Right atrium auricular region (tissue), 2 donors: Measurements from ENCODE around the gene CNTNAP2. TPM values are rescaled to one million over a fixed set of nuclear protein-coding genes. Genes with fewer than 3 reads are reported as not detected.

Experiments used
- DNase-seq: peaks from one replicate; pipeline ENCODE4 v3.0.0-alpha.2; 2019; ENCODE audit warnings: low spot score
- H3K27ac ChIP-seq, 2 donors: fragments of 200-600 bp; sonication (generic); 1 replicate in 1 of 2; 2 replicates in 1 of 2; pipeline ENCODE4 v1.5.1; 2016 to 2019
- H3K27me3 ChIP-seq, 2 donors: fragments of 200-600 bp; sonication (generic); one replicate each; pipeline versions ENCODE4 v1.5.1 to v1.6.0; 2017 to 2019
- H3K36me3 ChIP-seq: fragments of 200-600 bp; sonication (generic); one replicate; pipeline ENCODE4 v1.5.1; 2016
- H3K4me1 ChIP-seq, 2 donors: fragments of 200-600 bp; sonication (generic); one replicate each; pipeline versions ENCODE4 v1.5.1 to v1.6.0; 2017 to 2019
- H3K4me3 ChIP-seq, 2 donors: fragments of 200-600 bp; sonication (generic); 1 replicate in 1 of 2; 2 replicates in 1 of 2; pipeline ENCODE4 v1.5.1; 2017 to 2019; ENCODE audit warnings: mild to moderate bottlenecking in 1 of 2, moderate library complexity in 1 of 2
- H3K9me3 ChIP-seq, 2 donors: fragments of 200-600 bp; sonication (generic); one replicate each; pipeline ENCODE4 v1.5.1; 2019
- total RNA-seq, 2 donors: library from RNA; depleted of rRNA; stranded (reverse); fragments of >200 nt; gene quantifications; one replicate each; pipeline ENCODE4 v1.1.0, GENCODE V29; 2016
- TF ChIP-seq, protein P1 (sequence below), 2 donors: fragments of 200-600 bp; sonication (generic); IDR thresholded peaks; one replicate each; pipeline ENCODE4 v1.5.1; 2019; ENCODE audit warnings: antibody characterized with exemption in 2 of 2

CNTNAP2 gene
- total RNA-seq, 2 donors from 2014 or later, result 1.1 to 1.7 TPM

- Histone ChIP-seq H3K27me3 (no peaks in the 10 kb centered on the region), H3K4me3 (no peak overlapping the region), H3K27ac (no peak overlapping the region), H3K36me3 (no peaks in the 10 kb centered on the region), H3K4me1 (no peaks in the 10 kb centered on the region), H3K9me3 (no peaks in the 10 kb centered on the region)
- no peak for DNase-seq
- TF ChIP-seq, protein P1, sequence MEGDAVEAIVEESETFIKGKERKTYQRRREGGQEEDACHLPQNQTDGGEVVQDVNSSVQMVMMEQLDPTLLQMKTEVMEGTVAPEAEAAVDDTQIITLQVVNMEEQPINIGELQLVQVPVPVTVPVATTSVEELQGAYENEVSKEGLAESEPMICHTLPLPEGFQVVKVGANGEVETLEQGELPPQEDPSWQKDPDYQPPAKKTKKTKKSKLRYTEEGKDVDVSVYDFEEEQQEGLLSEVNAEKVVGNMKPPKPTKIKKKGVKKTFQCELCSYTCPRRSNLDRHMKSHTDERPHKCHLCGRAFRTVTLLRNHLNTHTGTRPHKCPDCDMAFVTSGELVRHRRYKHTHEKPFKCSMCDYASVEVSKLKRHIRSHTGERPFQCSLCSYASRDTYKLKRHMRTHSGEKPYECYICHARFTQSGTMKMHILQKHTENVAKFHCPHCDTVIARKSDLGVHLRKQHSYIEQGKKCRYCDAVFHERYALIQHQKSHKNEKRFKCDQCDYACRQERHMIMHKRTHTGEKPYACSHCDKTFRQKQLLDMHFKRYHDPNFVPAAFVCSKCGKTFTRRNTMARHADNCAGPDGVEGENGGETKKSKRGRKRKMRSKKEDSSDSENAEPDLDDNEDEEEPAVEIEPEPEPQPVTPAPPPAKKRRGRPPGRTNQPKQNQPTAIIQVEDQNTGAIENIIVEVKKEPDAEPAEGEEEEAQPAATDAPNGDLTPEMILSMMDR (IDR thresholded peaks at IDR 0.05), result no peak
Observed at GRCh38 chr7:146424084-146424483, 307.5 kb downstream of the CNTNAP2 start.

DNA sequence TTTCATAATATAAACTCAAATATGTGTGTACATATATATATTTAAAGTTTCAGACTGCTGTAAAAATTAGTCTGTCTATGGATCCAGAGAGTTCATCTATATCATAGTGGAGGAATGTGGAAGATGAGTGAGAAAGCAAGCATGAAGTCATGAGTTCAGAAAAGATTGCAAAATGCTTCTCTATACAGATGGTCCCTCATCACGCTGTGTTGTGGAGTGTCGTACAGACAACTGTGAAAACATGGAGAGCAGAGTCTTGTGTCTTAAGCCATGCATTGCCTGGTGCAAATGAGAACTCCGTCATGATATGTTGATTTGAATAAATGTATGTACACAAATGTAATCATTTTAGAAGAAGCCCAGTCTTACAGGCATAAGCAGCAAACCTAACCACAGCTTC is 316.9 kb downstream of the CNTNAP2 start:
- Histone ChIP-seq H3K4me3 (no peak overlapping the region), H3K4me1 (no peaks in the 10 kb centered on the region), H3K9me3 (no peaks in the 10 kb centered on the region), H3K27ac (no peak overlapping the region), H3K36me3 (no peaks in the 10 kb centered on the region), H3K27me3 (no peaks in the 10 kb centered on the region)
- TF ChIP-seq, protein P1 (IDR thresholded peaks at IDR 0.05), result no peak
- DNase-seq, result no peak

DNA sequence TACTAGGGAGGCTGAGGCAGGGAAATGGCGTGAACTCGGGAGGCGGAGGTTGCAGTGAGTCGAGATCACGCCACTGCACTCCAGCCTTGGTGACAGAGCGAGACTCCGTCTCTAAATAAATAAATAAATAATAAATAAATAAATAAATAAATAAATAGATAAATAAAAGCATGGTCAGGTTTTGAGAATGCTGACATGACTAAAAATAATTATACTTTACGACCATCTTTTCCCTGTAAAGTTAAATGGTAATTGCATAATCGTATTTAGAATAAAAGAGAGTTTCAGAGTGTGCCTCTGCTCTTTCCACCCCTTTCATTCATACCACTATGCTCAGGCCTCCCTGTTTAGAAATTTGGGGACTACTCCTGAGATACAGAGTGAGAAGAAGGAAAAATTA is 326.5 kb downstream of the CNTNAP2 start:
- Histone ChIP-seq H3K27me3 (no peaks in the 10 kb centered on the region), H3K36me3 (no peaks in the 10 kb centered on the region), H3K4me1 (no peaks in the 10 kb centered on the region), H3K9me3 (no peaks in the 10 kb centered on the region), H3K27ac (no peak overlapping the region), H3K4me3 (no peak overlapping the region)
- DNase-seq, result no peak
- TF ChIP-seq, protein P1 (IDR thresholded peaks at IDR 0.05), result no peak

DNA sequence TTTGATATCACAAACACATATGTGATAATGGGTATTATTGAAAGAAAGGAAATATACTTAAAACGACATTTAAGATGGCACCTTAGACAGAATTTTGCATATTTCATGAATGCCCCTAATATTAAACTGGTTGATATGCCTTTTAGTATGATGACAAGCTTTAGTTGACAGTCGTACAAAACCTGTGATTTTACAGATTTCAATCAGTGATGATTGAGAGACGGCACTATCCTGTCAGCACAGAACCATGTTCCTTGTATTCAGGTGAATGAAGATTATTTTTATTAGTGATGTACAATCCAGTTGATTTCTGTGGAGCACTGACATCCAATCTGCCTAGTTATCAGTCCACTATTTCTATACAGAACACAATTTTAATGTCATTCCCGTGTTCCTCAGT is 333.0 kb downstream of the CNTNAP2 start:
- Histone ChIP-seq H3K9me3 (no peaks in the 10 kb centered on the region), H3K27me3 (no peaks in the 10 kb centered on the region), H3K36me3 (no peaks in the 10 kb centered on the region), H3K4me1 (no peaks in the 10 kb centered on the region), H3K27ac (no peak overlapping the region), H3K4me3 (no peak overlapping the region)
- TF ChIP-seq, protein P1 (IDR thresholded peaks at IDR 0.05), result no peak
- DNase-seq, result no peak

DNA sequence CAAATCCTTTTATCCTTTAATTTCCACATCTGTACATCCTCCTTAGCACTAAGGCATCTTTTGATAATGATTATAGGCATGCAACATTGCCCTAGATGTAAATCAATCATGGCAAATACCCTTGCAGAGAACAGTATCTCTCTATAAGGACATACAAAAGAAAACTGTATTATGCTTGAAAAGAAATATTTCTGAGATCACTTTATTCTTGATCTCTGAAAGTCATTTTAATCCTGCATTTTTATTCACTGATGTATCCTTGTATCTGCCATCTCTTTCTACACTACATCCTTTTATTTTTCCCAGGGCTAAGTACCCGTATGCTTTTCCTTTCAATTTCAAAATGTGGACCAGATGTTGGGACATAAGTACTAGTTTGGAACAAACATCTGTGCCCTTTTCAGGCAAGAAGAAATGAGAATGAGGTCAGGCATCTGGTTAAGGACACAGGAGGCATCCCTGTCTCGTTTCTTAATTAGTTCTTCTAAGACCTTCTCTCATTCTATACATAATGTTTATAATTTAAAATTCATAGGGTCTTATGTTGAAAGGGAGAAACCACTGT is 338.6 kb downstream of the CNTNAP2 start:
- TF ChIP-seq, protein P1 (IDR thresholded peaks at IDR 0.05), result no peak
- H3K36me3 ChIP-seq, result no peaks in the 10 kb centered on the region
- no peak overlapping the region for H3K4me3 ChIP-seq
- H3K27ac ChIP-seq, result no peak overlapping the region
- H3K9me3 ChIP-seq, result no peaks in the 10 kb centered on the region
- DNase-seq, result no peak
- H3K27me3 ChIP-seq, result no peaks in the 10 kb centered on the region
- H3K4me1 ChIP-seq, result no peaks in the 10 kb centered on the region

DNA sequence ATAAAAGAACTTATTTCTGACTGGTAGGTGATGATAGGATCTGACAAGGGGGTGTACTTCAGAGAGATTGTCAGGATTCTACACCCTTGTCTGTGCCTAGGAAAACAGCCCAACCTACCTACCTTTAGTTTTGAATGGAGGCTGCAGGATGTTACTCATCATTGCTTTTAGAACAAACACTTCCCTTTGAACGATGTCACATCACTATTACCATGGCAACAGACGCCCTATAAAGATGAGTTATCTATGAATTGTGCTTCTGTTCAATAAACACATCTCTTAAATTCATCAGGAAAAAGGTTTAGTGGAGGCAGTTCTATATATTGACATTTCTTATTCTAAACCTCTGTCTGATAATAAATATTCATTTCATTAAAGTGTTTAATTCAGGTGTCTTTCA is 362.4 kb downstream of the CNTNAP2 start:
- H3K4me3 ChIP-seq, result no peak overlapping the region
- no peaks in the 10 kb centered on the region for H3K27me3 ChIP-seq
- H3K9me3 ChIP-seq, result no peaks in the 10 kb centered on the region
- no peaks in the 10 kb centered on the region for H3K4me1 ChIP-seq
- H3K27ac ChIP-seq, result no peak overlapping the region
- no peaks in the 10 kb centered on the region for H3K36me3 ChIP-seq
- TF ChIP-seq, protein P1 (IDR thresholded peaks at IDR 0.05), result no peak
- no peak for DNase-seq
